Measurements from ENCODE around the gene CD8A.

Gene CD8A

GRCh38 chr2:86815611-86816010, 24.9 kb upstream of the CD8A start:
- intact Hi-C loops (cut with DNase I; ENCODE audit: low total_unique reads), result no loop called here
- Histone ChIP-seq H3K4me3 (no peak overlapping the region), H3K27me3 (peaks cover 0 to 24% of the 10 kb centered on the region in 2 donors), H3K36me3 (no peaks in the 10 kb centered on the region), H3K27ac (no peak overlapping the region), H3K9me3 (no peaks in the 10 kb centered on the region), H3K4me1 (no peaks in the 10 kb centered on the region)
- no peak for DNase-seq
- no peak for TF ChIP-seq CTCF (IDR thresholded peaks at IDR 0.05)

GRCh38 chr2:86809481-86810121, 18.9 kb upstream of the CD8A start:
- Histone ChIP-seq H3K4me1 (peaks cover 0 to 29% (median 20%) of the 10 kb centered on the region in 4 donors), H3K27me3 (peaks cover 0 to 34% of the 10 kb centered on the region in 2 donors), H3K9me3 (no peaks in the 10 kb centered on the region), H3K4me3 (no peak overlapping the region), H3K36me3 (no peaks in the 10 kb centered on the region), H3K27ac (no peak overlapping the region)
- no peak for DNase-seq
- intact Hi-C loops (cut with DNase I; ENCODE audit: low total_unique reads), result no loop called here
- TF ChIP-seq CTCF (IDR thresholded peaks at IDR 0.05), result no peak

GRCh38 chr2:86808315-86809161, 17.8 kb upstream of the CD8A start:
- Histone ChIP-seq H3K4me1 (peaks cover 0 to 29% (median 20%) of the 10 kb centered on the region in 4 donors), H3K4me3 (peak overlapping the region; percentile 35 to 55), H3K27ac (no peak overlapping the region), H3K36me3 (no peaks in the 10 kb centered on the region), H3K9me3 (no peaks in the 10 kb centered on the region), H3K27me3 (peaks cover 0 to 28% of the 10 kb centered on the region in 2 donors)
- intact Hi-C loops (cut with DNase I; ENCODE audit: low total_unique reads), result no loop called here
- peak; percentile 84 to 88 for TF ChIP-seq CTCF (IDR thresholded peaks at IDR 0.05)
- peak; percentile 78 to 88 for DNase-seq

- DNase-seq, result peak in 1 of 2 donors; percentile 70
- intact Hi-C loops (cut with DNase I; ENCODE audit: low total_unique reads), result no loop called here
- Histone ChIP-seq H3K27me3 (peaks cover 0 to 26% of the 10 kb centered on the region in 2 donors), H3K4me3 (peak overlapping the region; percentile 35 to 55), H3K27ac (no peak overlapping the region), H3K4me1 (peaks cover 0 to 29% (median 20%) of the 10 kb centered on the region in 4 donors), H3K9me3 (no peaks in the 10 kb centered on the region), H3K36me3 (no peaks in the 10 kb centered on the region)
- TF ChIP-seq CTCF (IDR thresholded peaks at IDR 0.05), result no peak
Measured at GRCh38 chr2:86807468-86808275, 17.0 kb upstream of the CD8A start.

GRCh38 chr2:86807133-86807467, 16.4 kb upstream of the CD8A start:
- H3K27ac ChIP-seq, result no peak overlapping the region
- no peaks in the 10 kb centered on the region for H3K36me3 ChIP-seq
- peaks cover 0 to 24% of the 10 kb centered on the region in 2 donors for H3K27me3 ChIP-seq
- no peak for TF ChIP-seq CTCF (IDR thresholded peaks at IDR 0.05)
- intact Hi-C loops (cut with DNase I; ENCODE audit: low total_unique reads), result no loop called here
- H3K9me3 ChIP-seq, result no peaks in the 10 kb centered on the region
- no peak for DNase-seq
- H3K4me1 ChIP-seq, result peaks cover 0 to 29% (median 20%) of the 10 kb centered on the region in 4 donors
- H3K4me3 ChIP-seq, result peak overlapping the region in 1 of 2 donors; percentile 55

All from tibial artery (tissue), 4 donors.